H9 (cell line): ENCODE data around the gene SLIT1. TPM values are rescaled to one million over a fixed set of nuclear protein-coding genes. Genes with fewer than 3 reads are reported as not detected.

Experiments used
- DNase-seq: peaks from one replicate; pipeline ENCODE4 v3.0.0-alpha.2; 2017
- H2AFZ ChIP-seq: one replicate; pipeline ENCODE4 v1.6.1; 2013; ENCODE audit warnings: mild to moderate bottlenecking, low read length, control low read depth, moderate library complexity
- H2AK5ac ChIP-seq: 2 replicates; pipeline ENCODE4 v1.6.1; 2013; ENCODE audit warnings: low read length, control low read depth, mixed read lengths; ENCODE audit not compliant: insufficient read length
- H2BK120ac ChIP-seq: one replicate; pipeline ENCODE4 v1.6.1; 2013; ENCODE audit warnings: low read depth, mild to moderate bottlenecking, low read length, control low read depth, inconsistent platforms; ENCODE audit not compliant: poor library complexity, severe bottlenecking
- H2BK12ac ChIP-seq: 2 replicates; pipeline ENCODE4 v1.6.1; 2013; ENCODE audit warnings: low read length, control low read depth, mixed read lengths, low read depth; ENCODE audit not compliant: insufficient read length
- H2BK15ac ChIP-seq: 2 replicates; pipeline ENCODE4 v1.6.1; 2013; ENCODE audit warnings: low read depth, low read length, control low read depth
- H2BK20ac ChIP-seq: one replicate; pipeline ENCODE4 v1.6.1; 2013; ENCODE audit warnings: low read depth, mild to moderate bottlenecking, low read length, control low read depth, inconsistent platforms; ENCODE audit not compliant: poor library complexity, severe bottlenecking
- H2BK5ac ChIP-seq: 2 replicates; pipeline ENCODE4 v1.6.1; 2013; ENCODE audit warnings: low read length, control low read depth, mixed read lengths; ENCODE audit not compliant: insufficient read length
- H3K14ac ChIP-seq: 2 replicates; pipeline ENCODE4 v1.6.1; 2013; ENCODE audit warnings: low read length, control low read depth; ENCODE audit not compliant: insufficient read depth
- H3K18ac ChIP-seq: 2 replicates; pipeline ENCODE4 v1.6.1; 2013; ENCODE audit warnings: low read depth, mild to moderate bottlenecking, mixed read lengths, low read length, control low read depth; ENCODE audit not compliant: insufficient read length
- H3K23ac ChIP-seq: 2 replicates; pipeline ENCODE4 v1.6.1; 2013; ENCODE audit warnings: low read length, control low read depth, mixed read lengths, low read depth; ENCODE audit not compliant: insufficient read length
- H3K23me2 ChIP-seq: 2 replicates; pipeline ENCODE4 v1.6.1; 2013; ENCODE audit warnings: low read depth, mild to moderate bottlenecking, mixed read lengths, low read length, control low read depth; ENCODE audit not compliant: insufficient read length, poor library complexity, severe bottlenecking
- H3K27ac ChIP-seq: 2 replicates; pipeline ENCODE4 v1.5.1; 2013; ENCODE audit warnings: low read length, control low read depth, mixed read lengths, low read depth; ENCODE audit not compliant: insufficient read length
- H3K27me3 ChIP-seq: 2 replicates; pipeline ENCODE4 v1.6.1; 2013; ENCODE audit warnings: low read length, control low read depth, inconsistent platforms; ENCODE audit not compliant: insufficient read depth
- H3K4ac ChIP-seq: 2 replicates; pipeline ENCODE4 v1.6.1; 2013; ENCODE audit warnings: low read depth, mild to moderate bottlenecking, control low read depth, inconsistent platforms, low read length, moderate library complexity
- H3K4me1 ChIP-seq: 2 replicates; pipeline ENCODE4 v1.6.1; 2013; ENCODE audit warnings: low read length, control low read depth, inconsistent platforms; ENCODE audit not compliant: insufficient read depth
- H3K4me2 ChIP-seq: 2 replicates; pipeline ENCODE4 v1.6.1; 2013; ENCODE audit warnings: low read length, control low read depth, mixed read lengths; ENCODE audit not compliant: insufficient read length, insufficient read depth
- H3K56ac ChIP-seq: 2 replicates; pipeline ENCODE4 v1.6.1; 2013; ENCODE audit warnings: low read depth, mild to moderate bottlenecking, mixed read lengths, low read length, control low read depth; ENCODE audit not compliant: insufficient read length
- H3K79me1 ChIP-seq: 2 replicates; pipeline ENCODE4 v1.6.1; 2013; ENCODE audit warnings: low read depth, mild to moderate bottlenecking, moderate library complexity, low read length, control low read depth, inconsistent platforms; ENCODE audit not compliant: insufficient read depth, poor library complexity, severe bottlenecking
- H3K79me2 ChIP-seq: 2 replicates; pipeline ENCODE4 v1.6.1; 2013; ENCODE audit warnings: low read length, control low read depth, inconsistent platforms; ENCODE audit not compliant: insufficient read depth
- H3K9ac ChIP-seq: 2 replicates; pipeline ENCODE4 v1.6.1; 2013; ENCODE audit warnings: low read length, control low read depth, mixed read lengths; ENCODE audit not compliant: insufficient read length; ENCODE audit errors: extremely low read depth
- H3K9me3 ChIP-seq: one replicate; pipeline ENCODE4 v1.6.1; 2013; ENCODE audit warnings: low read depth, low read length, inconsistent platforms; ENCODE audit not compliant: control insufficient read depth
- H3T11ph ChIP-seq: one replicate; pipeline ENCODE4 v1.6.1; 2013; ENCODE audit warnings: mild to moderate bottlenecking, low read length, control low read depth, inconsistent platforms
- H4K20me1 ChIP-seq: one replicate; pipeline ENCODE4 v1.6.1; 2013; ENCODE audit not compliant: control insufficient read depth, insufficient read length, insufficient read depth
- H4K5ac ChIP-seq: 2 replicates; pipeline ENCODE4 v1.6.1; 2013; ENCODE audit warnings: low read depth, mild to moderate bottlenecking, mixed read lengths, low read length, control low read depth; ENCODE audit not compliant: insufficient read length
- H4K8ac ChIP-seq: replicated peaks from 2 replicates; pipeline ENCODE4 v1.6.1; 2013; ENCODE audit warnings: low read length, control low read depth, mixed read lengths, low read depth; ENCODE audit not compliant: insufficient read length
- H4K91ac ChIP-seq: 2 replicates; pipeline ENCODE4 v1.6.1; 2013; ENCODE audit warnings: low read depth, mild to moderate bottlenecking, moderate library complexity, mixed read lengths, low read length, control low read depth; ENCODE audit not compliant: insufficient read length
- H3K27ac Mint-ChIP-seq, 3 experiments: 2 replicates in 2 of 3; 3 replicates in 1 of 3; pipeline ENCODE4 v1.8.0; 2020 to 2021; ENCODE audit warnings: mixed read lengths in 3 of 3, mild to moderate bottlenecking in 1 of 3, moderate library complexity in 1 of 3
- H3K27me3 Mint-ChIP-seq: 2 replicates; pipeline ENCODE4 v1.8.0; 2021; ENCODE audit warnings: low read depth, mild to moderate bottlenecking, moderate library complexity, mixed read lengths
- H3K36me3 Mint-ChIP-seq, 3 experiments: 2 replicates in 2 of 3; 3 replicates in 1 of 3; pipeline ENCODE4 v1.8.0; 2020 to 2021; ENCODE audit warnings: low read depth in 3 of 3, mixed read lengths in 3 of 3; ENCODE audit not compliant: insufficient read depth in 1 of 3
- H3K4me1 Mint-ChIP-seq, 2 experiments: 2 replicates each; pipeline ENCODE4 v1.8.0; 2020; ENCODE audit warnings: mixed read lengths in 2 of 2
- H3K4me3 Mint-ChIP-seq, 2 experiments: 2 replicates in 1 of 2; 3 replicates in 1 of 2; pipeline ENCODE4 v1.8.0; 2020 to 2021; ENCODE audit warnings: mild to moderate bottlenecking in 2 of 2, mixed read lengths in 2 of 2, moderate library complexity in 1 of 2
- H3K9me3 Mint-ChIP-seq, 2 experiments: 2 replicates in 1 of 2; 3 replicates in 1 of 2; pipeline ENCODE4 v1.8.0; 2020; ENCODE audit warnings: mild to moderate bottlenecking in 2 of 2, mixed read lengths in 2 of 2, moderate library complexity in 1 of 2
- CTCF ChIP-seq: fragments of 200-600 bp; sonication (generic); conservative IDR thresholded peaks from 3 replicates; pipeline ENCODE4 v1.8.0; 2021; ENCODE audit warnings: antibody characterized with exemption, mild to moderate bottlenecking
- WGBS: extraction: QIAGEN DNeasy Blood & Tissue Kit; methylation state at CpG from one replicate; pipeline ENCODE4 v1.1.7; 2013; ENCODE audit warnings: missing lambda C conversion rate, low lambda C conversion rate, mixed read lengths; ENCODE audit not compliant: insufficient read length; ENCODE audit errors: extremely low coverage; 5-methylcytosine and 5-hydroxymethylcytosine counted together
- total RNA-seq: library from RNA; stranded (reverse); gene quantifications from 2 replicates; pipeline ENCODE4 v1.2.1, GENCODE V29; 2021

SLIT1 gene
- total RNA-seq, 1 experiment from 2014 or later, result 0.57 TPM

DNA sequence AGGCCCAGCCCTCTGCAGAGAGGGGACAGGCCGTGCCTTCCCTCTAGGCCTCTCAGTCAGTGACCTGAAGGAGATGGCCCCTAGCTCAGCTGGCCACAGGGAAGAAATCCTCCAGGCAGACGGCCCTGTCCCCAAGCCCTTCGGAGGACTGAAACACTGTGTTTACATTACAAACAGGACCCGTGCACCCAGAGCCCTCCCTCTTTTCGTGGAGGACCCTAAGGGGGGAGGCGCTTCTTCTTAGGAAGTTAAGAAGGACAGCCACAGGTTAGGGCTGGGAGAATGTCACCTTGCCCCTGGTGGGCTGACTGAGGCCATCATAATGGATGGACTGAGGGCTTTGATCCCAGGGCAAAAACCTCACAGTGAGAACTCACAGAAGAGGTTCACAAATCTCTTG, 154.9 kb downstream of the SLIT1 start:
- Histone ChIP-seq H4K8ac (no peak overlapping the region), H3T11ph (no peak overlapping the region), H2AK5ac (no peak overlapping the region), H2BK12ac (no peak overlapping the region), H3K9ac (no peak overlapping the region), H3K23me2 (no peaks in the 10 kb centered on the region), H3K4me1 (peaks cover 3% of the 10 kb centered on the region; the same call in 1 of the 2 replicates), H2BK5ac (no peak overlapping the region), H2BK120ac (no peak overlapping the region), H3K79me2 (no peaks in the 10 kb centered on the region), H4K91ac (no peak overlapping the region), H2BK15ac (no peak overlapping the region), H3K23ac (no peak overlapping the region), H3K14ac (no peak overlapping the region), H3K79me1 (no peaks in the 10 kb centered on the region), H2BK20ac (no peak overlapping the region), H3K4ac (no peak overlapping the region), H2AFZ (no peak overlapping the region), H3K27ac (no peak overlapping the region), H3K18ac (no peak overlapping the region), H3K4me2 (no peak overlapping the region), H3K27me3 (no peaks in the 10 kb centered on the region), H4K20me1 (no peaks in the 10 kb centered on the region), H3K56ac (no peak overlapping the region), H4K5ac (no peak overlapping the region), H3K9me3 (no peaks in the 10 kb centered on the region)
- no peak overlapping the region for H3K4me3 Mint-ChIP-seq
- H3K27me3 Mint-ChIP-seq, result peaks cover 9% of the 10 kb centered on the region; the same call in 1 of the 2 replicates
- no peak for DNase-seq
- H3K4me1 Mint-ChIP-seq, result peaks cover 43% of the 10 kb centered on the region in 2 experiments
- no peak overlapping the region for H3K27ac Mint-ChIP-seq
- H3K36me3 Mint-ChIP-seq, result no peaks in the 10 kb centered on the region
- no peak for TF ChIP-seq CTCF
- H3K9me3 Mint-ChIP-seq, result no peaks in the 10 kb centered on the region
- WGBS, result no CpG with 5 or more reads among the region's 6 CpGs
